ENCODE results near the gene ADAMTSL1. TPM values are rescaled to one million over a fixed set of nuclear protein-coding genes. Genes with fewer than 3 reads are reported as not detected.

Gene ADAMTSL1
- total and polyA plus RNA-seq, 2 of the 8 experiments (the other 6 are each of a cell fraction or from before 2014, with no cell fraction given), result 0.84 to 1.1 TPM

DNA sequence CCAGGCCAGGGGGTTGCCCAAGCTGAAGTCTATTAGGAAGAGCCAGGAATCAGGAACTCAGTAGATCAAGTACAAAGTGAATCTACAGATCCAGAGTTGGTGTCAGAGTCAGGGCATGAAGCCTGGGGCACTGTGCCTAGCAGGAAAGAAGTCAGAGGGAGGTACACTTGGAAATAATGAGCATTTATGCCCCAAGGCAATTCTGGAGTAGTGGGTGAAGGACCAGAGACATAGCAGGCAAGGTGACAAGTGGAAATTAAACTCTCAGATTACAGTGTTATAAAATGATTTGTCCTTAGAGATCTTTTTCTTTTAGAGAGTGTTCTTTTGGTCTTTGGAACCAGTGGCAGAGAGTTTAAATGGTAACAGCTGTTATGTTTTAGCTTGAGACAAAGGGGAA is 138.0 kb downstream of the ADAMTSL1 start (continued):
- no peak for TF ChIP-seq CHD7 (IDR thresholded peaks at IDR 0.05; ENCODE audit: insufficient replicate concordance, low read length)
- TF ChIP-seq CHD1 (IDR thresholded peaks at IDR 0.05; ENCODE audit: low read depth, low read length), result no peak
- TF ChIP-seq EGR1 (IDR thresholded peaks at IDR 0.05; ENCODE audit: borderline replicate concordance, low read depth, low read length), result no peak
- TF ChIP-seq SIX5 (IDR thresholded peaks at IDR 0.05; ENCODE audit: low read depth, low read length), result no peak
- no peak for TF ChIP-seq KDM1A (IDR thresholded peaks at IDR 0.05; ENCODE audit: borderline replicate concordance, low read length)
- TF ChIP-seq POU5F1 (IDR thresholded peaks at IDR 0.05; ENCODE audit: low read depth, low read length), result no peak
- no peak for TF ChIP-seq TBP (IDR thresholded peaks at IDR 0.05; ENCODE audit: low read depth, low read length)
- TF ChIP-seq MAX (IDR thresholded peaks at IDR 0.05), result no peak
- no peak for TF ChIP-seq KDM4A (IDR thresholded peaks at IDR 0.05; ENCODE audit: low read depth, low read length, severe bottlenecking)
- no peak for TF ChIP-seq TAF7 (optimal IDR thresholded peaks at IDR 0.05; ENCODE audit: borderline replicate concordance, low read depth, low read length)
- TF ChIP-seq NRF1 (IDR thresholded peaks at IDR 0.05; ENCODE audit: low read depth, low read length), result no peak
- no peak for TF ChIP-seq SIRT6 (IDR thresholded peaks at IDR 0.05; ENCODE audit: low read length)
- no peak for TF ChIP-seq SAP30 (IDR thresholded peaks at IDR 0.05; ENCODE audit: insufficient read depth, insufficient replicate concordance, low read length)

Data from H1 (cell line).